ENCODE results near the gene RPL41. TPM values are rescaled to one million over a fixed set of nuclear protein-coding genes. Genes with fewer than 3 reads are reported as not detected.

RPL41 gene
- total and polyA plus RNA-seq, 9 of the 15 experiments (the other 6 are each of a cell fraction or from before 2014, with no cell fraction given) = 3,403 to 11,276 (median 5,604) TPM

- Histone ChIP-seq H3K4me2 (ENCODE audit: insufficient read depth, low read length) (no peak overlapping the region), H3K9me1 (ENCODE audit: control insufficient read depth, insufficient read depth, low read length) (no peaks in the 10 kb centered on the region), H3K79me2 (ENCODE audit: control insufficient read depth, insufficient read depth, low read length) (peaks cover 26% of the 10 kb centered on the region), H3K27me3 (ENCODE audit: control insufficient read depth in 2 of 2, insufficient read depth in 2 of 2, low read length in 2 of 2) (no peaks in the 10 kb centered on the region), H4K20me1 (replicated peaks; ENCODE audit: control insufficient read depth, insufficient read depth, low read length) (no peaks in the 10 kb centered on the region), H2AFZ (ENCODE audit: low read depth, low read length) (no peak overlapping the region), H3K4me1 (replicated peaks in 1 of 2; ENCODE audit: control insufficient read depth in 2 of 2, insufficient read depth in 2 of 2, low read length in 2 of 2) (peaks cover 25 to 44% of the 10 kb centered on the region in 2 experiments), H3K27ac (ENCODE audit: extremely low read depth, low read depth, low read length) (no peak overlapping the region), H3K9ac (ENCODE audit: insufficient read depth in 1 of 2, low read depth in 2 of 2, low read length in 2 of 2) (peak overlapping the region in 1 of 2 experiments; percentile 46; a peak in 2 of 4 replicates), H3K36me3 (ENCODE audit: control insufficient read depth, insufficient read depth, low read length) (peaks cover 27% of the 10 kb centered on the region), H3K4me3 (no peak overlapping the region), H3K9me3 (replicated peaks; ENCODE audit: control insufficient read depth, insufficient read depth, low read depth, low read length) (no peaks in the 10 kb centered on the region)
- no peak for ATAC-seq
- intact Hi-C loops (cut with micrococcal nuclease) = no loop called here
- POLR2A ChIA-PET = interaction anchor here (4.6 to 5.3 kb wide), 2 partner anchors 40 to 68 kb away, joined by 51 to 54 read pairs; partner anchors contain the start of genes MYL6 and SMARCC2
- BruUV-seq (replicated peaks) = no TSS peak
- in situ Hi-C loops (cut with MboI) = loop anchor here (10.0 kb wide), 1 partner anchor 343 kb away; the partner anchor contains the start of gene SPRYD4
- CTCF ChIA-PET (ENCODE audit: low intra/inter-chr PET ratio) = interaction anchor here (1.1 kb wide), 1 partner anchor 343 kb away, joined by 3 read pairs; no protein-coding TSS in a partner anchor
- WGBS (ENCODE audit: insufficient coverage, low coverage, missing lambda C conversion rate) = 92% methylated on average over 11 of the region's 11 CpGs
- no peak for DNase-seq (ENCODE audit: extremely low read depth in 1 of 4, low spot score in 3 of 4)
- TF ChIP-seq POLR2G (IDR thresholded peaks at IDR 0.05; ENCODE audit: low read depth, low read length) (peak; percentile 38; the same call in 1 of the 2 replicates), ETV1 (tag; conservative IDR thresholded peaks at IDR 0.05; ENCODE audit: low read depth) (no peak)
- FAIRE-seq = no peak
These were observed 4.9 kb downstream of the RPL41 start for GRCh38 chr12:56121204-56121870.

- peak overlapping the region in 1 of 2 experiments; percentile 4; a peak in 1 of 4 replicates for H3K9ac ChIP-seq (ENCODE audit: insufficient read depth in 1 of 2, low read depth in 2 of 2, low read length in 2 of 2)
- peaks cover 18% of the 10 kb centered on the region for H3K36me3 ChIP-seq (ENCODE audit: control insufficient read depth, insufficient read depth, low read length)
- H3K4me3 ChIP-seq = no peak overlapping the region
- ATAC-seq (no peak), FAIRE-seq (no peak), DNase-seq (ENCODE audit: extremely low read depth in 1 of 4, low spot score in 3 of 4) (no peak)
- CTCF ChIA-PET (ENCODE audit: low intra/inter-chr PET ratio) = no interaction called here
- no peak overlapping the region for H3K27ac ChIP-seq (ENCODE audit: extremely low read depth, low read depth, low read length)
- intact Hi-C loops (cut with micrococcal nuclease) (no loop called here), in situ Hi-C loops (cut with MboI) (loop anchor here (10.0 kb wide), 1 partner anchor 342 kb away; the partner anchor contains the start of gene SPRYD4)
- H3K79me2 ChIP-seq (ENCODE audit: control insufficient read depth, insufficient read depth, low read length) = peaks cover 21% of the 10 kb centered on the region
- WGBS (ENCODE audit: insufficient coverage, low coverage, missing lambda C conversion rate) = 80% methylated on average over 2 of the region's 2 CpGs
- POLR2A ChIA-PET = interaction anchor here (0.6 to 1.3 kb wide), 5 partner anchors 36 to 326 kb away, joined by 3 to 7 read pairs (median 3); partner anchors contain the start of genes SMARCC2 and TIMELESS
- H2AFZ ChIP-seq (ENCODE audit: low read depth, low read length) = no peak overlapping the region
- no peak overlapping the region for H3K4me2 ChIP-seq (ENCODE audit: insufficient read depth, low read length)
- no peaks in the 10 kb centered on the region for H3K9me3 ChIP-seq (replicated peaks; ENCODE audit: control insufficient read depth, insufficient read depth, low read depth, low read length)
- H3K27me3 ChIP-seq (ENCODE audit: control insufficient read depth in 2 of 2, insufficient read depth in 2 of 2, low read length in 2 of 2) = no peaks in the 10 kb centered on the region
- H4K20me1 ChIP-seq (replicated peaks; ENCODE audit: control insufficient read depth, insufficient read depth, low read length) = no peaks in the 10 kb centered on the region
- no TSS peak for BruUV-seq (replicated peaks)
- H3K4me1 ChIP-seq (replicated peaks in 1 of 2; ENCODE audit: control insufficient read depth in 2 of 2, insufficient read depth in 2 of 2, low read length in 2 of 2) = peaks cover 25 to 54% of the 10 kb centered on the region in 2 experiments
- no peaks in the 10 kb centered on the region for H3K9me1 ChIP-seq (ENCODE audit: control insufficient read depth, insufficient read depth, low read length)
- TF ChIP-seq TAF9B (IDR thresholded peaks at IDR 0.05; ENCODE audit: partially characterized antibody) (no peak), NFXL1 (CRISPR knock-in tag; IDR thresholded peaks at IDR 0.05) (no peak), YY1 (IDR thresholded peaks at IDR 0.05; ENCODE audit: borderline replicate concordance in 1 of 3, control insufficient read depth in 1 of 3, extremely low read depth in 1 of 3, insufficient read depth in 3 of 3, insufficient read length in 1 of 3, insufficient replicate concordance in 2 of 3, low read depth in 1 of 3, low read length in 2 of 3) (no peak), MECOM (CRISPR knock-in tag; IDR thresholded peaks at IDR 0.05) (no peak), KLF16 (IDR thresholded peaks at IDR 0.05) (no peak), SIN3B (IDR thresholded peaks at IDR 0.05; ENCODE audit: low read depth) (no peak), KLF6 (CRISPR knock-in tag; IDR thresholded peaks at IDR 0.05; ENCODE audit: borderline replicate concordance) (no peak), NEUROD1 (IDR thresholded peaks at IDR 0.05; ENCODE audit: borderline replicate concordance, low read depth, low read length, partially characterized antibody) (no peak), MEIS2 (IDR thresholded peaks at IDR 0.05; ENCODE audit: partially characterized antibody) (no peak), HCFC1 (IDR thresholded peaks at IDR 0.05; ENCODE audit: low read depth, low read length) (no peak), ZNF224 (CRISPR knock-in tag; IDR thresholded peaks at IDR 0.05) (no peak), ZNF668 (CRISPR knock-in tag; IDR thresholded peaks at IDR 0.05) (no peak), SMC3 (conservative IDR thresholded peaks at IDR 0.05; ENCODE audit: insufficient read depth, low read depth, low read length) (no peak), SREBF2 (CRISPR knock-in tag; IDR thresholded peaks at IDR 0.05) (no peak)
These were observed 6.2 kb downstream of the RPL41 start for GRCh38 chr12:56122637-56123036.

Data from K562 (cell line).